HG02840 (cell line): Measurements from ENCODE around the gene TRIP12.
"Not testable (repeated sequence)": the region's sequence is repeated elsewhere in the genome, so short reads cannot be mapped to it uniquely, and the experiment has no call there.

Source experiments
- ATAC-seq: cut with Tn5 transposase; IDR thresholded peaks from one replicate; pipeline ENCODE4 v1.9.1; 2021; ENCODE audit warnings: mild to moderate bottlenecking, moderate library complexity, moderate number of reproducible peaks; ENCODE audit not compliant: unreplicated experiment, low FRiP score

Gene TRIP12

GRCh38 chr2:229779650-229780049 is 142.2 kb downstream of the TRIP12 start:
- no peak for ATAC-seq

GRCh38 chr2:229777716-229778115 is 144.1 kb downstream of the TRIP12 start:
- ATAC-seq: no peak

GRCh38 chr2:229775614-229776313 is 146.0 kb downstream of the TRIP12 start:
- ATAC-seq: no peak

GRCh38 chr2:229774237-229774636 is 147.6 kb downstream of the TRIP12 start:
- ATAC-seq: no peak

GRCh38 chr2:229768235-229768634 is 153.6 kb downstream of the TRIP12 start:
- no peak for ATAC-seq

GRCh38 chr2:229765721-229766120 is 156.1 kb downstream of the TRIP12 start:
- no peak for ATAC-seq

- ATAC-seq: no peak
Observed at GRCh38 chr2:229761663-229762062, 160.1 kb downstream of the TRIP12 start.

GRCh38 chr2:229757462-229757861 is 164.3 kb downstream of the TRIP12 start:
- not testable (repeated sequence) for ATAC-seq

- ATAC-seq: no peak
Observed at GRCh38 chr2:229752970-229753729, 168.7 kb downstream of the TRIP12 start.

- no peak for ATAC-seq
Observed at GRCh38 chr2:229749779-229750178, 172.0 kb downstream of the TRIP12 start.

GRCh38 chr2:229748950-229749349 is 172.9 kb downstream of the TRIP12 start:
- no peak for ATAC-seq

- not testable (repeated sequence) for ATAC-seq
Observed at GRCh38 chr2:229742691-229743090, 179.1 kb downstream of the TRIP12 start.

- ATAC-seq: no peak
Observed at GRCh38 chr2:229740279-229740678, 181.5 kb downstream of the TRIP12 start.

- ATAC-seq: no peak
Observed at GRCh38 chr2:229738024-229738625, 183.7 kb downstream of the TRIP12 start.

GRCh38 chr2:229734410-229734809 is 187.4 kb downstream of the TRIP12 start:
- ATAC-seq: no peak

- no peak for ATAC-seq
Observed at GRCh38 chr2:229733611-229734245, 188.1 kb downstream of the TRIP12 start.

- ATAC-seq: no peak
Observed at GRCh38 chr2:229732897-229733296, 188.9 kb downstream of the TRIP12 start.

- ATAC-seq: no peak
Observed at GRCh38 chr2:229731916-229732315, 189.9 kb downstream of the TRIP12 start.

- ATAC-seq: no peak
Observed at GRCh38 chr2:229731363-229731762, 190.4 kb downstream of the TRIP12 start.

GRCh38 chr2:229728370-229728769 is 193.4 kb downstream of the TRIP12 start:
- no peak for ATAC-seq

GRCh38 chr2:229726643-229727042 is 195.2 kb downstream of the TRIP12 start:
- ATAC-seq: no peak
